Measurements from ENCODE around the gene COPA.
A peak's percentile ranks its signal among the peaks of the same experiment; 100 is the strongest.

Gene COPA

DNA sequence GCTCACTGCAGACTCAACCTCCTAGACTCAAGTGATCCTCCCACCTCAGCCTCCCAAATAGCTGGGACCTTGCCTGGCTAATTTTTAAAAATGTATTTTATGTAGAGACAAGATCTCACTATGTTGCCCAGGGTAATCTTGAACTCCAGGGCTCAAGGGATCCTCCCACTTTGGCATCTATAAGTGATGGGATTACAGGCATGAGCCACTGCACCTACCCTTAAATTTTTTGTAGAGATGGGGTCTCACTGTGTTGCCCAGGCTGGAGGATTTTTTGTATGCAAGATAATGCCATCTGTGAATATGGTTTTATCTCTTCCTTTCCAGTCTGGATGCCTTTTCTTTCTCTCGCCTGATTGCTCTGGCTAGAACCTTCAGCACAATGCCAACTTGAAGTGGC, 72.0 kb downstream of the COPA start:
- DNase-seq (ENCODE audit: low read depth, low spot score): no peak

DNA sequence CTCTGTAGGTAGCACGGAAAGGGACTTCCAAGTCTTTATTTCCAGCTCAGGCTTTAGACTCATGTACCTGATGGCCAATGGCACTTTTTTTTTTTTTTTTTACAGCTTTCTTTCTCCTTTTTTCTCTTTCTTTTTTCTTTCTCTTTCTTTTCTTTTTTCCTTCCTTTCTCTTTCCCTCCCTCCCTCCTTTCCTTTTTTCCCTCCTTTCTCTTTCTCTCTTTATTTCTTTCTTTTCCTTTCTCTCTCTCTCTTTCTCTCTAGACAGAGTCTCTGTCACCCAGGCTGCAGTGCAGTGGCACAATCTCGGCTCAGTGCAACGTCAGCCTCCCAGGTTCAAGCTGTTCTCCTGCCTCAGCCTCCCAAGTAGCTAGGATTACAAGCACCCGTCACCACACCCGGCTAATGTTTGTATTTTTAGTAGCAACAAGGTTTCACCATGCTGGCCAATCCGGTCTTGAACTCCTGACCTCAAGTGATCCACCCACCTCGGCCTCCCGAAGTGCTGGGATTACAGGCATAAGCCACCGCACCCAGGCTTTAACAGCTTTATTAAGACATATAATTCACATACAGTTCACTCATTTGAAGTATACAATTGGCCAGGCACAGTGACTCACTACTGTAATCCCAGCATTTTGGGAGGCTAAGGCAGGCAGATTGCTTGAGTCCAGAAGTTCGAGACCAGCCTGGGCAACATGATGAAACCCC, 75.6 kb downstream of the COPA start:
- no peak for DNase-seq (ENCODE audit: low read depth, low spot score)

DNA sequence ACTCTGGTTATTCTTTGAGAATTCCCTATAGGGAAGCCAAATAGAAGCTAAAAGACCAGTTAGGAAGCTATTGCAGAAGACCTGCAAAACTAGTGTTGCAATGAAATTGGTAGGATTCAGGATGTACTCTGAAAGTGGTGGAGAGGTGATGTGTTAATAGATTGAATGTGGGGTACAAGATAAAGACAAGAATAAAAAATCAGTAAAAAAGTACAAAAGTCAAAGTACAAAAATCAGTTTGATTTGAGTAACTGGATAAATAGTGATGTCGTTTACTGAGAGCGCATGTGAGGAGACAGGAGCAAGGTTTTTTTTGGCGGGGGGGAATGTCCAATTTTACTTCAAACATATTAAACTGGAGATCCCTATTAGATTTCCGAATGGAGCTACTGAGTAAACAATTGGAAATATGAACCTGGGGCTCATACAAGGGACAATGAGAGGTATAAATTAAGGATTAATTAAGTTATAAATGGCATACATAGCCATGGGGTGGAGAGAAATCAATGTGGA, 78.2 kb downstream of the COPA start:
- DNase-seq (ENCODE audit: low read depth, low spot score): no peak

DNA sequence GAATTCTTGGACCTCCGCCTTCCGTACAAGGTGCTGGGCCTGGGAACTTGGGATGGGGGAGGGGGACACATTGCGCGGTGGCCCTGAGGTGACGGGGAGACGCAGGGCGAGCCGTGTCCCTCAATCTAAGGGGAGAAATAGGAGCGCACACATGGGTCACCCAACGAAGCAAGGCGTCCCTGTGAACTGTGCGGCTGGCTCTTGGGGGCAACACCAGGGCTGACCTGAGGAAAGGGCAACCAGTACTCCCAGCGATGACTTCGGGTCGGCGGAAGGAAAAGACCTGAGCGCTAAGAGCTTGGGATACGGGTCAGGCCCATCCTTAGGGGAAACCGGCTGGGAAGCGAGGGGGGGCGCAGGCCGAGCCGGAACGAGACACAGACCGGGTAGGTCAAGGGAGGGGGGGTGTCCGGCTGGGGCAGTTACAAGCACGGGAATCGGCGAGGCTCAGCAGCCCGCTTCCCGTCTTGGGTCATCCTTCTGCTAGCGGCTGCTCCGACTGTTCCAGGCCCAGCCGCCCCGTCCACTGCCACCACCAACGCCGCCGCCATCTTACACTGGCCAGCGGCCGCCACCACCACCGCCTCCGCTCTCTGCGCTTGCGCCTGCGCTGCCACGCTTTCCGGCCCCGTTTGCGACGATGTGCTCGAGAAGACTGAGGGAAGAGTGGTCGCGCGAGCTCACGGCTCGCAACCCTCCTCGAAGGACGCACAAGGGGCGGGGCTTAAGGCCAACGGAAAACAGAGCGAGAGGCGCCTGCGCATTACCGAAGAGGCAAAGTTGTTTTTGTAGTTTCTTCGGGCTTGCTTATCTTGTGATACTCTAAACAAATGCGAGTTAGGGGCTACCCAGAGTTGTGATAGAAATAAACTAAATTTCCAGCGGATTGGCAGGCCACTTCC, 80.9 kb downstream of the COPA start, which contains the start of gene DCAF8:
Gene DCAF8 (minus strand): TSS at position 657 of the 902 bp plus-strand sequence. CDS start 18,541 bp downstream, outside the sequence.
- DNase-seq (ENCODE audit: low read depth, low spot score): peak; percentile 86

- DNase-seq (ENCODE audit: low read depth, low spot score): no peak
These were observed 81.5 kb downstream of the COPA start for GRCh38 chr1:160261556-160261892.

GRCh38 chr1:160260406-160261382, 82.4 kb downstream of the COPA start:
- no peak for DNase-seq (ENCODE audit: low read depth, low spot score)

GRCh38 chr1:160258177-160258798, 84.8 kb downstream of the COPA start:
- DNase-seq (ENCODE audit: low read depth, low spot score): no peak

- DNase-seq (ENCODE audit: low read depth, low spot score): no peak
These were observed 85.5 kb downstream of the COPA start for GRCh38 chr1:160257411-160258015.

DNA sequence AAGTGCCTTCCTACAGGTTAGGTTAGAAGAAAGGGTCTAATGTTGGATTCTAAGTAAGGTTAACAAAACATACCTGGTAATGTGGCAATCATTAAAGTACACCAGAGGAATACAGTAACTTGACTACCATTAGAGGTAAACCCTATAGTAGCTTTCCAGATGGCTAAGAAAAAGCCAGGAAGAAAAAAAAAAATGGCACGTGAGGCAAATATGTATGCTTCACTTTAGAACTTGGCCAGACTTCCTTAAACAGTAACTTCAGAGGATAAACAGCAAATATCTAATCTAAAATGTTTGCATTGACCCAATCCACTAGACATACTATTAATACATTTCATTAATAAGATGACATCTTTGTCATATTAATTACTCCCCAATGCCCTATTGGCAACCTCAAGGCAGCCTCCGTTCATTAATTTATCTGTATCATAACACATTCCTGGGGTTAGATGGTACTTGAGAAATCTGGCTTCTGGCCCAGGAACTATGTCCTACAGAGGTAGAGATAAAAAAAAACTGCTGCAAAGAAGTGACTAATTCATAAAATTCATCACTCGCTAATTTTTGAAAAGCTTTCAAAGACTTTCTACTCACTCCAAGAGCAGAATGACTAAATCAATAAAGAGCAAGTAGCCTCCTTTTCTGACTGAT, 86.5 kb downstream of the COPA start:
- DNase-seq (ENCODE audit: low read depth, low spot score): no peak

GRCh38 chr1:160255781-160256300, 87.2 kb downstream of the COPA start:
- DNase-seq (ENCODE audit: low read depth, low spot score): no peak

DNA sequence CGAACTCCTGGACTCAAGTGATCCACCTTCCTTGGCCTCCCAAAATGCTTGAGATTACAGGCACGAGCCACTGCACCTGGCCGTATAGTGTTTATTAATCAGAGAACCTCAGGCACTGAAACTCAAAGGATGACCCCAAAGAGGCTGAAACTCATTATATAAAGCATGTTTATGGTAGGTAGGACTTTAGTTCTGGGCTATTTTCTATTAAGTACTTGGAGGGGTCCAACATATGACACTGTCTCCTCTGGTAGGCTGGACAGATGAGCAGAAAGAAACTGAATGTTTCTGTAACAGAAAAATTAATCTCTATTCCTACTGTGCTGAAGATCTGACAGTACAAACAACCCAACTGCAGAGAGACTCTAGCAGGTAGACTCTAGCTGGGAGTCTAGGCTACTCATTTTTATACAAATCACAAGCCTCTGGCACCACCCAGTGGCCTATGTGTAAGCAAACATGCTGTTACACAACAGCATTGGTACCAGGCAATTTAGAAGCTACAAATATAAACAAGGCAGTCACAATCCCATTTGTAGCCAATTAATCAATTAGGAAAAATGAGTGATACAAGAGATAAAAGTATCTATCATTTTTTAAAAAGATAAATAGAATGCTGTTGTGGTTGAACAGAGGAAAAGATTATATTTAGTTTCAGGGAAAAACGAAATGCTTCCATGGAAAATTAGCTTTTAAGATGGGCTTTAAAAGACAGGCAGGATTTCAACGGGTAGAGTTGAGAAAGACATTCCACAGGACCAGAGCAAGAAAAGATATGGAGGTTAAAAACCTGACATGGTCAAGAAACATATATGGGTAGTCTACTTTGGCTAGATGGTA, 91.1 kb downstream of the COPA start:
- DNase-seq (ENCODE audit: low read depth, low spot score): peak; percentile 33

- DNase-seq (ENCODE audit: low read depth, low spot score): no peak
These were observed 92.0 kb downstream of the COPA start for GRCh38 chr1:160251011-160251410.

DNA sequence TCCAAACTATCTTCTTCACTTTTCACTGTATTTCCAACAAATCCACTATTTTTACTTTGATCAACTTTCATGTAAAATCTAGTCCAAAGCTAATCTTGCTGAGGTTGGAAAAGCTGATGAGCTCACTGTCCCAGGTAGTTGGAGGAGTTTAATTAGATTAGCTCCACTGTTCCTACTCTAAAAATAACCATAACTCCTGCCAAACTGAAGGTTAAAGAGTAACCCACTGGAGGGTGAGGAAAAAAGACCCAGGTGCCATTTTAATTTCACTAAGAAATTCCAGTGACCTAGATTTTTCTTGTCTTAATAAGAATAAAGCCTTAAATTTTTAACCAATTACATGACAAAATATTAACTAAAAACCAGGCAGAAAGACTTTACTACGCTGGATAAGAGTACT, 96.0 kb downstream of the COPA start:
- DNase-seq (ENCODE audit: low read depth, low spot score): no peak

DNA sequence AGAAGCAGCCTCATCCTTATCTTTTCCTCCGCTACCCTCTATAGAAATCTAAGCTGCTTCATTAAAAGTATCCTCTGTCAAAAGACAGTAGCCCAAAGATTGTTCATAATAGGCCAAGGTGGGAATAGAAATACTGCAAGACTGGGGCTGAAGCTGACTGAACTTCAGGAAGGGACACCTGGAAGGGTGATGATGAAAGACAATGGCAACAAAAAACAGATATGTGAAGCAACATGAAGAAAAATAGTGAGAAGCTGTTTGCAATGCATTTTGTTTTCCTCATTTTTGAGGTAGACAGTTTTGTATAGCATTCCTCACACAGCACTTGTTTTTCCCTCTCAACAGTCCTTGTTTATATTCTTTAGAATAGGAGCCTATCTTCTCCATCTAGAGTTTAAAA, 97.6 kb downstream of the COPA start:
- no peak for DNase-seq (ENCODE audit: low read depth, low spot score)

GRCh38 chr1:160244209-160244608, 98.8 kb downstream of the COPA start:
- DNase-seq (ENCODE audit: low read depth, low spot score): no peak

GRCh38 chr1:160243767-160244166, 99.3 kb downstream of the COPA start:
- DNase-seq (ENCODE audit: low read depth, low spot score): no peak

DNA sequence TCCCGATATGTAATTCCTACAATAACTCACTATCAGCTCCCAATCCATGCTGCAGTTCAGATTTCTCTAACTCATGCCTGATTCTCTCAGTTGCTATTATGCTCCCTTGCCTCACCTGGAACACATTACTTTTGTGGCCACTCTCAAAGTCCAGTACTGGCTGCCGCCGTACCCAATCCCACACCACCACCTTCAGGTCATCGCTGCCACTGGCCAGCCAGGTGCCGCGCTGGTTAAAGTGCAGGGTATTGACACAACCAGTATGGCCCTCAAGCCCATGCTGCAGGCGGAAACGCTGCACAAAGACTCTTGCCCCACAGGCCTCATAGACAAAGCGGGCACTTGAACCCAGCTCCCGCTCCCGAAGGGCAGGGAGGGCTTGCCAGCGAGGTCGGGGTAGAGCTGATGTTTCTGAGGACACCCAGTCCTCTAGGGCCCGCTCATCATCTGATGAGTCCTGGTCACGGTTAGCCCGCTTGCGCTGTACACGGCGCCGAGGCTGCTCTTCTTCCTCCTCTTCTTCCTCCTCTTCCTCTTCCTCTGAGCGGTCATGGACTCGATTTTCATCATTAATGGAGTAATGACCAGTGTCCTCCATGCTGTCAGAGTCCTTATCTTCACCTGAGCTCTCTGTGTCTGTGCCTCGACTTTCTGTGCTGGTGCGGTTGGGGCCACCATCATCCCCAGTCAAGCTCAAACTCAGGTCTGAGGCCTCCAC, 103.3 kb downstream of the COPA start:
- DNase-seq (ENCODE audit: low read depth, low spot score): no peak

Data from iPS DF 19.7 (cell line).